Measurements from ENCODE around the gene NLRP1.

DNA sequence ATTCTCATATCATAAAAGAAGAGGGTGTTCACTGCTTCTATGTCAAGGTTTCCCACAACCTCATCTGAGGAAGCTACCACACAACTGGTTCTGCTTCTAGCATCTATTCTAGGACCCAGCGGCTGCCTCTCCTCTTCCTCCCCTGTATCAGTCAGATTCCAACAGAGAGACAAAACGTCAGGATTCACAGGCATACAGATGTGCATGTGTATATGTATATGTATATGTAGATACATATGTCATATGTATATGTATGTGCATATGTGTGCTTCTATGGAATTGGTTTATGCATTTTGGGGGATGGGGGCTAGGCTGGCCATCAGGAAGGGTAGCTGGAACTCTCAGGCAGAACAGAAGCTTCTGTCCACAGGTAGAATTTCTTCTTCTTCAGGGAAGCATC lies 37.4 kb upstream of the NLRP1 start:
- TF ChIP-seq CTCF (IDR thresholded peaks at IDR 0.05 in 2 of 3, conservative IDR thresholded peaks at IDR 0.05 in 1 of 3; ENCODE audit: insufficient read depth in 2 of 3, low read depth in 1 of 3, low read length in 3 of 3) (no peak), NFE2L1 (tag; IDR thresholded peaks at IDR 0.05; ENCODE audit: borderline replicate concordance, low read depth) (no peak), SIRT6 (IDR thresholded peaks at IDR 0.05; ENCODE audit: low read depth, low read length) (no peak), ZBTB33 (CRISPR knock-in tag; IDR thresholded peaks at IDR 0.05) (no peak), USF2 (CRISPR knock-in tag; IDR thresholded peaks at IDR 0.05) (no peak), SMC3 (conservative IDR thresholded peaks at IDR 0.05; ENCODE audit: insufficient read depth, low read depth, low read length) (no peak), NRF1 (conservative IDR thresholded peaks at IDR 0.05 in 1 of 2, IDR thresholded peaks at IDR 0.05 in 1 of 2) (no peak), ZNF217 (CRISPR knock-in tag; IDR thresholded peaks at IDR 0.05) (no peak), POLR2AphosphoS5 (IDR thresholded peaks at IDR 0.05; ENCODE audit: control insufficient read depth, insufficient read depth, low read depth, low read length) (no peak), POLR2A (conservative IDR thresholded peaks at IDR 0.05) (no peak), MAFF (IDR thresholded peaks at IDR 0.05; ENCODE audit: low read length) (no peak)
- TF ChIP-seq, protein P1, sequence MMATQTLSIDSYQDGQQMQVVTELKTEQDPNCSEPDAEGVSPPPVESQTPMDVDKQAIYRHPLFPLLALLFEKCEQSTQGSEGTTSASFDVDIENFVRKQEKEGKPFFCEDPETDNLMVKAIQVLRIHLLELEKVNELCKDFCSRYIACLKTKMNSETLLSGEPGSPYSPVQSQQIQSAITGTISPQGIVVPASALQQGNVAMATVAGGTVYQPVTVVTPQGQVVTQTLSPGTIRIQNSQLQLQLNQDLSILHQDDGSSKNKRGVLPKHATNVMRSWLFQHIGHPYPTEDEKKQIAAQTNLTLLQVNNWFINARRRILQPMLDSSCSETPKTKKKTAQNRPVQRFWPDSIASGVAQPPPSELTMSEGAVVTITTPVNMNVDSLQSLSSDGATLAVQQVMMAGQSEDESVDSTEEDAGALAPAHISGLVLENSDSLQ (IDR thresholded peaks at IDR 0.05), result no peak

All from K562 (cell line).